Hepatocyte (in vitro differentiated cells): ENCODE results near the gene HSP90AA1. TPM values are rescaled to one million over a fixed set of nuclear protein-coding genes. Genes with fewer than 3 reads are reported as not detected.

Experiments used
- DNase-seq: peaks from one replicate; pipeline ENCODE4 v3.0.0-alpha.2; 2016; ENCODE audit warnings: low spot score
- H2AFZ ChIP-seq: fragments of 200-600 bp; sonication (generic); 2 replicates; pipeline ENCODE4 v1.6.0; 2016; ENCODE audit warnings: antibody characterized with exemption, mild to moderate bottlenecking
- H3K27ac ChIP-seq: fragments of 200-600 bp; sonication (generic); 2 replicates; pipeline ENCODE4 v1.5.1; 2016; ENCODE audit warnings: mild to moderate bottlenecking
- H3K27me3 ChIP-seq: fragments of 200-600 bp; sonication (generic); 2 replicates; pipeline ENCODE4 v1.6.1; 2016
- H3K36me3 ChIP-seq: fragments of 200-600 bp; sonication (generic); replicated peaks from 2 replicates; pipeline ENCODE4 v1.5.1; 2016; ENCODE audit warnings: low read depth; ENCODE audit not compliant: insufficient read depth
- H3K4me1 ChIP-seq: fragments of 200-600 bp; sonication (generic); 2 replicates; pipeline ENCODE4 v1.5.1; 2016; ENCODE audit warnings: mild to moderate bottlenecking, moderate library complexity; ENCODE audit not compliant: insufficient read depth
- H3K4me2 ChIP-seq: fragments of 200-600 bp; sonication (generic); 2 replicates; pipeline ENCODE4 v1.6.0; 2016
- H3K4me3 ChIP-seq: fragments of 200-600 bp; sonication (generic); 2 replicates; pipeline ENCODE4 v1.5.1; 2016; ENCODE audit warnings: mild to moderate bottlenecking
- H3K79me2 ChIP-seq: fragments of 200-600 bp; sonication (generic); 2 replicates; pipeline ENCODE4 v1.6.0; 2017; ENCODE audit warnings: mild to moderate bottlenecking
- H3K9me2 ChIP-seq: fragments of 200-600 bp; sonication (generic); replicated peaks from 2 replicates; pipeline ENCODE4 v1.6.0; 2017; ENCODE audit warnings: mild to moderate bottlenecking; ENCODE audit not compliant: insufficient read depth
- H3K9me3 ChIP-seq: fragments of 200-600 bp; sonication (generic); 2 replicates; pipeline ENCODE4 v1.5.1; 2016; ENCODE audit warnings: low read depth, mild to moderate bottlenecking
- H4K20me1 ChIP-seq: fragments of 200-600 bp; sonication (generic); 2 replicates; pipeline ENCODE4 v1.6.0; 2016; ENCODE audit warnings: mild to moderate bottlenecking; ENCODE audit not compliant: insufficient read depth, poor library complexity, severe bottlenecking
- EZH2 ChIP-seq: fragments of 200-600 bp; sonication (generic); IDR thresholded peaks from 2 replicates; pipeline ENCODE4 v1.6.1; 2016; ENCODE audit warnings: antibody characterized with exemption, mild to moderate bottlenecking, borderline replicate concordance
- EZH2phosphoT487 ChIP-seq: fragments of 200-600 bp; sonication (generic); IDR thresholded peaks from one replicate; pipeline ENCODE4 v1.6.1; 2018; ENCODE audit warnings: antibody characterized with exemption, mild to moderate bottlenecking, low read depth, moderate library complexity; ENCODE audit not compliant: unreplicated experiment, severe bottlenecking
- WGBS: methylation state at CpG from one replicate; pipeline ENCODE4 v1.1.6; 2016; ENCODE audit warnings: low lambda C conversion rate; ENCODE audit errors: missing lambda C conversion rate; 5-methylcytosine and 5-hydroxymethylcytosine counted together
- polyA plus RNA-seq: library from polyadenylated mRNA; unstranded; fragments of >200 nt; fragmentation: Nextera tagmentation; extraction: Ambion mirVana; gene quantifications from 2 replicates; pipeline ENCODE4 v1.2.1, GENCODE V29; 2016
- total RNA-seq: library from RNA; depleted of rRNA; stranded (reverse); fragments of >200 nt; gene quantifications from 2 replicates; pipeline ENCODE4 v1.2.3, GENCODE V29; 2014
- TF ChIP-seq, protein P1 (sequence below): fragments of 200-600 bp; sonication (generic); IDR thresholded peaks from 2 replicates; pipeline ENCODE4 v1.5.1; 2016; ENCODE audit warnings: antibody characterized with exemption, mild to moderate bottlenecking; ENCODE audit not compliant: poor library complexity

The HSP90AA1 gene
- total and polyA plus RNA-seq, 2 experiments from 2014 or later: 503 to 589 TPM

- peak overlapping the region; percentile 79 for H3K4me3 ChIP-seq
- no peaks in the 10 kb centered on the region for H3K36me3 ChIP-seq
- peaks cover 29% of the 10 kb centered on the region for H3K4me1 ChIP-seq
- H4K20me1 ChIP-seq: peaks cover 30% of the 10 kb centered on the region
- H3K27ac ChIP-seq: peak overlapping the region; percentile 99
- H2AFZ ChIP-seq: peak overlapping the region; percentile 86
- H3K9me2 ChIP-seq: no peaks in the 10 kb centered on the region
- TF ChIP-seq, protein P1, sequence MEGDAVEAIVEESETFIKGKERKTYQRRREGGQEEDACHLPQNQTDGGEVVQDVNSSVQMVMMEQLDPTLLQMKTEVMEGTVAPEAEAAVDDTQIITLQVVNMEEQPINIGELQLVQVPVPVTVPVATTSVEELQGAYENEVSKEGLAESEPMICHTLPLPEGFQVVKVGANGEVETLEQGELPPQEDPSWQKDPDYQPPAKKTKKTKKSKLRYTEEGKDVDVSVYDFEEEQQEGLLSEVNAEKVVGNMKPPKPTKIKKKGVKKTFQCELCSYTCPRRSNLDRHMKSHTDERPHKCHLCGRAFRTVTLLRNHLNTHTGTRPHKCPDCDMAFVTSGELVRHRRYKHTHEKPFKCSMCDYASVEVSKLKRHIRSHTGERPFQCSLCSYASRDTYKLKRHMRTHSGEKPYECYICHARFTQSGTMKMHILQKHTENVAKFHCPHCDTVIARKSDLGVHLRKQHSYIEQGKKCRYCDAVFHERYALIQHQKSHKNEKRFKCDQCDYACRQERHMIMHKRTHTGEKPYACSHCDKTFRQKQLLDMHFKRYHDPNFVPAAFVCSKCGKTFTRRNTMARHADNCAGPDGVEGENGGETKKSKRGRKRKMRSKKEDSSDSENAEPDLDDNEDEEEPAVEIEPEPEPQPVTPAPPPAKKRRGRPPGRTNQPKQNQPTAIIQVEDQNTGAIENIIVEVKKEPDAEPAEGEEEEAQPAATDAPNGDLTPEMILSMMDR: no peak
- TF ChIP-seq EZH2 (no peak), EZH2phosphoT487 (no peak)
- H3K9me3 ChIP-seq: no peaks in the 10 kb centered on the region
- 44% methylated on average over 39 of the region's 39 CpGs for WGBS
- DNase-seq: peak; percentile 41
- H3K27me3 ChIP-seq: no peaks in the 10 kb centered on the region
- H3K79me2 ChIP-seq: peaks cover 31% of the 10 kb centered on the region
- H3K4me2 ChIP-seq: peak overlapping the region; percentile 85
Measured at GRCh38 chr14:102088012-102088792, 1.4 kb upstream of the HSP90AA1 start.

DNA sequence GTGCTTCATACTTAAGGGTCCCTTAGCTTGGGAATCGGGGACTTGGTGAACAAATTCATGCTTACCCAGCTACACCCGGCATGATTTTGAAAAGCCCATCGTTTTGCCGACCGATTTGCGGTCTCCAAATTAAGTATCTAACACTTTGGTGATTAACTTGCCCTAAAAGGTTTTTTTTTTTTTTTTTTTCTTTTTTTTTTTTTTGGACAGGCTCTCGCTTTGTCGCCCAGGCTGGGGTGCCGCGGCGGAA, 843 bp upstream of the HSP90AA1 start:
- Histone ChIP-seq H3K9me3 (no peaks in the 10 kb centered on the region), H3K36me3 (no peaks in the 10 kb centered on the region), H3K79me2 (peaks cover 34% of the 10 kb centered on the region), H4K20me1 (peaks cover 35% of the 10 kb centered on the region), H3K4me3 (peak overlapping the region; percentile 79), H3K27ac (peak overlapping the region; percentile 99), H3K27me3 (no peaks in the 10 kb centered on the region), H3K4me1 (peaks cover 29% of the 10 kb centered on the region), H2AFZ (peak overlapping the region; percentile 86), H3K4me2 (peak overlapping the region; percentile 85), H3K9me2 (no peaks in the 10 kb centered on the region)
- TF ChIP-seq, protein P1: no peak
- TF ChIP-seq EZH2phosphoT487 (no peak), EZH2 (no peak)
- WGBS: 21% methylated on average over 11 of the region's 11 CpGs
- DNase-seq: no peak

- Histone ChIP-seq H3K27me3 (no peaks in the 10 kb centered on the region), H3K27ac (peak overlapping the region; percentile 96), H3K4me3 (peak overlapping the region; percentile 59), H2AFZ (peak overlapping the region; percentile 20), H3K4me1 (peaks cover 29% of the 10 kb centered on the region), H3K9me2 (no peaks in the 10 kb centered on the region), H3K9me3 (no peaks in the 10 kb centered on the region), H3K36me3 (no peaks in the 10 kb centered on the region), H4K20me1 (peaks cover 44% of the 10 kb centered on the region), H3K79me2 (peaks cover 43% of the 10 kb centered on the region), H3K4me2 (peak overlapping the region; percentile 65)
- WGBS: 4% methylated on average over 5 of the region's 32 CpGs
- TF ChIP-seq EZH2 (no peak), EZH2phosphoT487 (no peak)
- TF ChIP-seq, protein P1: no peak
- no peak for DNase-seq
Measured at GRCh38 chr14:102086709-102086971, 204 bp downstream of the HSP90AA1 start.
